ENCODE measurements around the gene NOP14.

NOP14 gene

GRCh38 chr4:2914256-2915126 lies 48.7 kb downstream of the NOP14 start:
- no peak for DNase-seq (ENCODE audit: low read depth, low spot score)

GRCh38 chr4:2913168-2913567 lies 50.0 kb downstream of the NOP14 start:
- no peak for DNase-seq (ENCODE audit: low read depth, low spot score)

GRCh38 chr4:2911868-2912267 lies 51.3 kb downstream of the NOP14 start:
- DNase-seq (ENCODE audit: low read depth, low spot score), result no peak

GRCh38 chr4:2910409-2910808 lies 52.8 kb downstream of the NOP14 start:
- DNase-seq (ENCODE audit: low read depth, low spot score), result no peak

- no peak for DNase-seq (ENCODE audit: low read depth, low spot score)
Observed at GRCh38 chr4:2909583-2909982, 53.6 kb downstream of the NOP14 start.

GRCh38 chr4:2908686-2909085 lies 54.5 kb downstream of the NOP14 start:
- DNase-seq (ENCODE audit: low read depth, low spot score), result no peak

- no peak for DNase-seq (ENCODE audit: low read depth, low spot score)
Observed at GRCh38 chr4:2907706-2908293, 55.4 kb downstream of the NOP14 start.

- no peak for DNase-seq (ENCODE audit: low read depth, low spot score)
Observed at GRCh38 chr4:2907226-2907625, 56.0 kb downstream of the NOP14 start.

- DNase-seq (ENCODE audit: low read depth, low spot score), result no peak
Observed at GRCh38 chr4:2906218-2906617, 57.0 kb downstream of the NOP14 start.

- DNase-seq (ENCODE audit: low read depth, low spot score), result no peak
Observed at GRCh38 chr4:2905544-2905943, 57.7 kb downstream of the NOP14 start.

- no peak for DNase-seq (ENCODE audit: low read depth, low spot score)
Observed at GRCh38 chr4:2902126-2902525, 61.1 kb downstream of the NOP14 start.

- no peak for DNase-seq (ENCODE audit: low read depth, low spot score)
Observed at GRCh38 chr4:2901186-2901585, 62.0 kb downstream of the NOP14 start.

- DNase-seq (ENCODE audit: low read depth, low spot score), result no peak
Observed at GRCh38 chr4:2900741-2901140, 62.5 kb downstream of the NOP14 start.

GRCh38 chr4:2898001-2898400 lies 65.2 kb downstream of the NOP14 start:
- DNase-seq (ENCODE audit: low read depth, low spot score), result no peak

GRCh38 chr4:2893772-2894171 lies 69.4 kb downstream of the NOP14 start:
- DNase-seq (ENCODE audit: low read depth, low spot score), result no peak

- DNase-seq (ENCODE audit: low read depth, low spot score), result no peak
Observed at GRCh38 chr4:2891294-2891693, 71.9 kb downstream of the NOP14 start.

- no peak for DNase-seq (ENCODE audit: low read depth, low spot score)
Observed at GRCh38 chr4:2888886-2889285, 74.3 kb downstream of the NOP14 start.
